Heart left ventricle (tissue), 13 donors: ENCODE measurements around the gene TNPO2.

ENCODE experiments used
- POLR2A ChIP-seq, 2 donors: fragments of 450-650 bp; IDR thresholded peaks; one replicate each; pipeline ENCODE4 v1.6.1; 2017; ENCODE audit warnings: antibody characterized with exemption in 2 of 2, mild to moderate bottlenecking in 2 of 2, moderate library complexity in 2 of 2
- TF ChIP-seq, protein P1 (sequence below), 12 donors: fragments of 200-600 bp; sonication (generic) in 4 of 12; IDR thresholded peaks; one replicate each; pipeline versions ENCODE4 v1.5.0 to v1.8.0; 2018 to 2022; ENCODE audit warnings: antibody characterized with exemption in 12 of 12, mild to moderate bottlenecking in 5 of 12
- donor health status: ischemic (EF 13 %, LVEDD 7.1; RV severe dilation, severe dysfunction).
- donor health status: DM: no; HTN: yes; CAD: no.
- donor health status: DM: no; HTN: no; CAD: no.
- donor health status: ischemic (EF 25% LVEDD 6.9; RV normal size, moderate dysfunction).
- donor health status: ischemic (EF 25% LVEDD 5.7; RV mildly dilated, moderate dysfunction).
- donor health status: ischemic (EF 35%, LVEDD 5.7; RV mildly dilated, moderate dysfunction).
- donor health status: nonischemic (EF 11% LVEDD 7.7; RV severe dilation, severe dysfunction).
- donor health status: DM: yes; HTN: yes; CAD: no.
- donor health status: PGD.
- donor health status: ischemic (EF 29% LVEDD 5.4; RV normal size, mild dysfunction).
- donor health status: nonischemic (EF 23%, LVEDD 6.1; RV moderate dilation, normal function).

DNA sequence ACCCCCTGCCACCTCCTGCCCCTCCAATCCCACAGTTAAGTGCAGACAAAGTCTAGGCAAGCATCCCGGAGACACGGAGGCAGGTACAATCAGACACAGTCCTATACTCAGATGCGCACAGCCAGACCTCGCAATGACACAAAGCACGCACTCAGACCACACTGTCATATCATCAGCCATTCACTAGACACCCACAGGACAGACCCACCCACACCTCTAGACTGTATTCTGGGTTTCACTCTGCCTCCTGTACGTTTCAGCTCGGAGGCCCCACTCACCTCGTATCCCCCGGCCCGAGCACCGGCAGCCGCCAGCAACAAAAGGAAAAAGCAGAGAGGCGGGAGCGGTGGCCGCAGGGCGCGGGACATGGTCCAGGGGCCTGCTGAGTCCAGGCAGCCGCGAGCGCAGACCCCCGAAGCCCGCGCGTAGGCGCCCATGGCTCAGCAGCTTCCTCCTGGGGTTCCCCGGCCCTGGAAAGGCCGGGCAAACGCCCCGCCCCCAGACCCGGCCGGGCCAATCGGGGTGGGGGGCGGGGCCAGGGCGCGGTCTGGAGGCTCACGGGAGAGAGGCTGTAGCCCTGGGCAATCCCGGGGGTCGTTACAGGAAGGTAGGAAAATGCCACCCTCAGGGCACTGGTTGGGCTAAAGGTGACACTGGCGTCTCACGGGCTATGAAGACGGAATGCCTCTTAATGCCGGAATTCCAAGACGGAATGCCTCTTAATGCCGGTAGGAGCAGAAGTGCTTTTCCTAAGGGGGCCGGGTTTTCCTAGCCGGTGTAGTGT lies 57.3 kb downstream of the TNPO2 start, which contains the start of the genes MAN2B1 and WDR83:
- TF ChIP-seq, protein P1, sequence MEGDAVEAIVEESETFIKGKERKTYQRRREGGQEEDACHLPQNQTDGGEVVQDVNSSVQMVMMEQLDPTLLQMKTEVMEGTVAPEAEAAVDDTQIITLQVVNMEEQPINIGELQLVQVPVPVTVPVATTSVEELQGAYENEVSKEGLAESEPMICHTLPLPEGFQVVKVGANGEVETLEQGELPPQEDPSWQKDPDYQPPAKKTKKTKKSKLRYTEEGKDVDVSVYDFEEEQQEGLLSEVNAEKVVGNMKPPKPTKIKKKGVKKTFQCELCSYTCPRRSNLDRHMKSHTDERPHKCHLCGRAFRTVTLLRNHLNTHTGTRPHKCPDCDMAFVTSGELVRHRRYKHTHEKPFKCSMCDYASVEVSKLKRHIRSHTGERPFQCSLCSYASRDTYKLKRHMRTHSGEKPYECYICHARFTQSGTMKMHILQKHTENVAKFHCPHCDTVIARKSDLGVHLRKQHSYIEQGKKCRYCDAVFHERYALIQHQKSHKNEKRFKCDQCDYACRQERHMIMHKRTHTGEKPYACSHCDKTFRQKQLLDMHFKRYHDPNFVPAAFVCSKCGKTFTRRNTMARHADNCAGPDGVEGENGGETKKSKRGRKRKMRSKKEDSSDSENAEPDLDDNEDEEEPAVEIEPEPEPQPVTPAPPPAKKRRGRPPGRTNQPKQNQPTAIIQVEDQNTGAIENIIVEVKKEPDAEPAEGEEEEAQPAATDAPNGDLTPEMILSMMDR (IDR thresholded peaks at IDR 0.05) = no peak
- peak in 1 of 2 donors; percentile 45 for TF ChIP-seq POLR2A (IDR thresholded peaks at IDR 0.05)
